Raji (cell line): ENCODE results near the gene RAB3B.

Source experiments
- POLR2A ChIP-seq: IDR thresholded peaks from 2 replicates; pipeline ENCODE4 v1.6.1; 2011; ENCODE audit warnings: low read depth, low read length, control low read depth; ENCODE audit not compliant: insufficient read depth

The RAB3B gene, protein sequence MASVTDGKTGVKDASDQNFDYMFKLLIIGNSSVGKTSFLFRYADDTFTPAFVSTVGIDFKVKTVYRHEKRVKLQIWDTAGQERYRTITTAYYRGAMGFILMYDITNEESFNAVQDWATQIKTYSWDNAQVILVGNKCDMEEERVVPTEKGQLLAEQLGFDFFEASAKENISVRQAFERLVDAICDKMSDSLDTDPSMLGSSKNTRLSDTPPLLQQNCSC

DNA sequence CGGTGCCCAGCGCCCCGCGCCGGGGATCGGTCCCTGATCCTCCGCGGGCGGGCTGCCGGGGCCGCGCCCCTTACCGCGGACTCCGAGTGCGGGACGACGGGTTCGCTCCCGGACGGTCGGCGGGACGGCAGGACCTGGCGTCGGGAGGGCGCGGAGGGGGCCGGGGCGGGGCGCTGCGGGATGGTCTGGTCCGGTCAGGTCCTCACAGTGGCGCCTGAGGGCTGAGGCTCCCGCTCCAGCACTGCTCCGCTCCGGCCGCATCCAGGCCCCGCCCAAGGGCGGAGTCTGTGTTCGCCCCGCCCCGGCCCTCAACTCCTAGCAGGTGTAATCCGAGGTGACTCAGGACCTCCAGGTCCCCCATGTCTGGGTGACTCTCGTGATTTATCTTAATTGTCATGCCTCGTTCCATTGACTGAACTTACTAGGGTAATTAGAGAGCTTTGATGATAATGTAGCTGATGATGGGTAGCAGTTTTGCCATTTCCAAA is at the start of gene RAB3B:
RAB3B (minus strand) TSS at position 223 of the 488 bp plus-strand sequence. CDS start 13,583 bp downstream, outside the sequence.
- no peak for TF ChIP-seq POLR2A

DNA sequence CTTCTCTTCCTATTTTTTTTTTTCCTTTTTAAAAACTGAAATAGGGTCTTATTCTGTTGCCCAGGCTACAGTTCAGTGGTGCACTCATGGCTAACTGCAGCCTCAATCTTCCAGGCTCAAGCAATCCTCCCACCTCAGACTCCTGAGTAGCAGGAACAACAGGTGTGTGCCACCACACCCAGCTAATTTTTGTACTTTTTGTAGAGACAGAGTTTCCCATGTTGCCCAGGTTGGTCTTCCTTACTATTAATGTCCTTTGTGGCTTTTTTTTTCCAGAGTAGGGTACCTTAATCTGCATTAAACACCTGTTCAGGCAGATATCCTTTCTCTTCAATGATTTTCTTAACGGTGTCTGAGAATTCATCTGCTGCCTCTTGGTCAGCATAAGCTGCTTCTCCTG is 47.4 kb upstream of the RAB3B start:
- TF ChIP-seq POLR2A, result no peak

DNA sequence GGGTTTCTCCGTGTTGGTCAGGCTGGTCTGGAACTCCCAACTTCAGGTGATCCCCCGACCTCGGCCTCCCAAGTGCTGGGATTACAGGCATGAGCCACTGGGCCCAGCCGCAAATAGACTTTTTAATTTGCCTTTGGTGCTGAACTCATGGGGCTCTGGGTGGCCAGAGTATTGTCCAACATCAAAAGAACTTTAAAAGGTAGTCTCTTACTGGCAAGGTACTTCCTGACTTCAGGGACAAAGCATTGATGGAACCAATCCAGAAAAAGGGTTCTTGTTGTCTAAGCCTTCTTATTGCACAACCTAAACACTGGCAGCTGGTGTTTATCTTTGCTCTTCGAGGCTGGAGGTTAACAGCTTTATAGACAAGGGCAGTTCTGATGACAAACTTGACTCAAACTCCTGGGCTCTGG is 46.9 kb upstream of the RAB3B start:
- TF ChIP-seq POLR2A, result no peak

DNA sequence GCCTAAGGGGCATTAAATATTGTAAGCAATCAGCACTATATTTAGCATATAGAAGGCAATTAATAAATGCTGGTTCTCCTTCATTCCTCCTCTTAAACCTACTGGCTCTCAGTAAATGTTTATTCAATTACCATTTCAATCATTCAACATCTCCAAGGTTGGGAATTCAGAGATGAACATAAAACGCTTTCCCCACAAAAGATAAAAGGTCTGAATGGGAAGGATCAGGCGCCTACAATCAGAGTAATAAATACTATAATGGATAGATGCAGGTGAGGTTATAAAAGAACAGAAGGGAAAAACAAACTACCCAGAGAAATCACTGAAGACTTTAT is 43.5 kb upstream of the RAB3B start:
- TF ChIP-seq POLR2A, result no peak

DNA sequence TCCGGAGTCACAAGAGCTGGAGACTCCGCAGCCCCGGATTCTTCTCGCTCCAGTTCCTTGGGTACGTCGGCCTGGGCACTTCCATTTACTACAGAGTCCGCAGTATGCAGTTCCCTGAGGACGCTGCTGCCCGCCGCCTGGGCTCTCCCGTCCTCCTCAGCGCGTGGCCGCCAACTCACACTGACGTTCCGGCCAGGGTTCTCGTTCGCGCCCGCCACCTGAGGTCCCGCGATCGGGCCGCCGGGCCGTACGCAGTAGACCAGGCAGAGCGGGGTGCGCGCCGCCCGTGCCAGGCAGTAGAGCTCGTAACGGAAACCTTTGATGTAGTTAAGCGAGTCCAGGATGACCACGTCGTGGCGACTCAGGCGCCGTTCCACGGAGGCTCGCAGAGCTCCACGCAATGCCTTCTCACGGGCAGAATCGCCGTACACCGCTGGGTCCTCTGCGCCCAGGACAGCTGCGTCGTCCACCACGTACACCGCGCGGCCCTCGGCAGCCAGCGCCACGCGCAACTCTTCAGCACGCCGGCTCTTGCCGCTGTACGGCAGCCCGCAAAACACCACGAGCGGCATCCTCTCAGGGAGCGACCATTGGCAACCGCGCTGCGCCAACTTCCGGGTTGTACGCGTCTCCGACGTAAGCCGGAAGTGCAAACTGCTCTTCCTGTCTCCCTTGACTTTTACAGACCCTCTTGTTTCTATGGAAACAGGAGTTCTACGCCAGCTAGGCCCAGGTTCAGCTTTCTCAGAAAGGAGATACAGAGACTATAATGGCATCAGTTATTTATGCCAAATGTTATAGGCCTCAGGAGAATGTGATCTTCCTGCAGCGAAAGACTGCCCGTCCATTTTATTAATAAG is 42.9 kb upstream of the RAB3B start, which contains the start of gene KTI12:
KTI12 (minus strand) TSS at position 621 of the 860 bp plus-strand sequence; CDS start at position 572, 49 bp downstream.
- peak; percentile 96 for TF ChIP-seq POLR2A

DNA sequence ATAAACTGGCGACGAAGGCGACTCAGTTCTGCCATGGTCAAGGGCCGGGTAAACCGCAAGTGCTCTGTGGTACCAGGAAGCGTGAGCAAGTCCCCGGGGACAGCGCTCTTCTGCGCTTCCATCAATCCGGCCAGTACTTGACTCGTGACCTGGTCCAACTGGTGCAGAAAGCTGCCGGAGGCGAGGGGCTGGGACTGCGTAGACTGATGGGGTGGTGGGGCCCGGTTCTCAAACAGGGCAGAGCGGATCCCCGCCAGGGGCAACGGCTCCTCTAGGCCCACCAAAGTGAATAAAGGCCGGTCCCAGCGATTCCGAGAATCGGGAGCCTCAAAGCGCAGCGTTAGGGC is 42.3 kb upstream of the RAB3B start:
- no peak for TF ChIP-seq POLR2A

DNA sequence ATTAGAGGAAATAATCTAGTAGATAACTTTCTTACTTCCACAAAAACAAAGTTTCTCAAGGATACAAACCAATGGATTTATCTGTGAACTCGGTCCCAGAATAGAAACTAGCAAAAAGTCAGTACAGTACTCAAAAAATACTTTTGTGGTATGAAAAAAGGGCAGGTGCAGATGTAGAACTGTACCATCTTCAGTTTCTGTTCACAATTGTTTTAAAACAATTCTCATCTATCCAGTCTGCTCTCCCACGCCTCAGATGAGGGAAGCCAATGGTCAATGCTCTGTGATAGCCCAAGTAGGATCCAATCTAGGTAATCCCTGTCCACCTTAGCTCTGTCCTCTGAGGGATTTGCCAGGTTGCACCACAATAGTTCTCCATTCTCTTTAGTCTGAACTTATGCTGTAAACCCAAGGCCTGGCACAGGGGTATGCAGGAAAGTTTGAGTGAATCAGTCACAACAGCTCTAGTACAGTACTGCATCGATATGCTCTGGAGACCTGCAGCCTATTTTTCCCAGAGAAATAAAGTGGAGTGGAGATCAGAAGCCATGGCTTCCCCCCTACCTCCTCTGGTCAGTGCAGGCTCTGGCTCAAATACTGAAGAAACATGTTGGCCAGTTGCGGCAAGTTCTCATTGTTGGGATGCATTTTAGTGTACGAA is 41.8 kb upstream of the RAB3B start:
- no peak for TF ChIP-seq POLR2A

DNA sequence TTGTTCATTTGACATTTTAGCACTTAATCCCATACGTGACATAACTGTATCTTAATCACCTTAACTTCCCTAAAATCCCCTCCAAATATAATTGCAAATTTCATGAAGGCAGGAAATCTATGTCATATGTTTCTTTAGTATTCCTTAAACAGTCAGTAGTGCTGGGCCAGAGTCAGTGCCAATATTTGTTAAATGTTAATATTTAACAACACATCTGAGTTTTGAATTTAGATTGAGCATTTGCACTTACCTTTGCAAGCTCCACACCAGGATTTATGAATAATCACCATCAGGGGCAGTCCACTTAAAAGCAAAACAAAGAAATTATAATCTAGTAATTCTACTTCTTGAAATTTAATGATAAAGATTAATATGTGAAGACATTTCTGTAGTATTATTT is 37.8 kb upstream of the RAB3B start:
- TF ChIP-seq POLR2A, result no peak

DNA sequence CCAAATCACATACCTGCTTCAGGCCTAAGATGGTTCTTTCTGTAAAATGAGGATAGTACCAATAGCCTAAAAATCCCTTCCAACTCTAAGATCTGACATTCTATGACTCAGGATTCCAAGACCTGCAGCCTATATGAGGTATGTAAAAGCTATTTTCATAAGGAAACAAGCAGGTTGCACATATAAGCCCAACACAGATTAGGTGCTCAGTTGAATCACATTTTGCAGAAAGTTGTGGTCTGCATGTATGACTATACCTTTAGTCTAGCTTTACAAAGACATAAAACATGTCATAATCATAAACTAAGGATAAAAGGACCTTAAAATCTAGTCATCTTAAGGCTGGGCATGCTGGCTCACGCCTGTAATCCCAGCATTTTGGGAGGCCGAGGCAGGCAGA is 35.8 kb upstream of the RAB3B start:
- no peak for TF ChIP-seq POLR2A

DNA sequence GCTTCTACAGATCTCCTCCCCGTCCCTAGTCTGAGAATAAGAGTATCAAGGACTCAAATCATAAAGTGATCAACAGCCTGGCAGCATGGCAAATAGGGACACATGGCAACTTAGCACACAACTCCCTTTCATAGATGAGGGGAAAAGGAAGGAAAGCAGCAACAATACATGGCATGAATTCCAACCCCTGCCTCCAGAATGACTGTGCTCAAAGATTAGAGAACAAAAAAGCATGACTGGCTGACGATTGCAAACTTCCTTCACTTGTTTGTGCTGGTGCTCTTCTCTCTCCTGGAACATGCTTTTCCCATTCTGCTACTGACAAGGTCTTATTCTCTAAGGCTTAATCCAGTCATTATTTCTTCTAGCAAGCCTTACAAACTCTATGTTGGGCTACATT is 31.6 kb upstream of the RAB3B start:
- TF ChIP-seq POLR2A, result no peak

DNA sequence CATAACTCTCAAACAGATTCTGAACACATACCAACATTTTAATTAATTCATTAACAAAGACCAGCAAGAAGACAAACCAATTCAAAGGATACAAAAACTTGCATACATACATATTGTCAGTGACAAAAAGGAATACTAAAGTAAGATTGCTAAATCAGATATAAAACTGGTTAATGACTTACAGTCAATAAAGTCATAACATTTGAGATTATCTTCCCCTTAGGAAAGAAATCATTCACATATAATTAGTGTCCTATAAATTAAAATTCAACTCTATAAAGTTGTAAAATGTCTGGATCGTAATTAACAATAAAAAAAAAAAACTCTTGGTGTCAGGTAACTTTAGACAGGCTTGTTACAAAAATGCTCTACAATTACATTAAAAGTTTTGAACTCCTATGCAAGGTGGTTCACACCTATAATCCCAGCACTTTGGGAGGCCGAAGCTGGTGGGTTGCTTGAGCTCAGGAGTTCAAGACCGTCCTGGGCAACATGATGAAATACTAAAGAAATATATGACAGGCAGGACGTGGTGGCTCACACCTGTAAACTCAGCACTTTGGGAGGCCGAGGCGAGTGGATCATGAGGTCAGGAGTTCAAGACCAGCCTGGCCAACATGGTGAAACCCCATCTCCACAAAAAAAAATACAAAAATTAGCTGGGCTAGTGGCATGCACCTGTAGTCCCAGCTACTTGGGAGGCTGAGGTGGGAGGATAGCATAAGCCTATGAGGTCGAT is 17.7 kb upstream of the RAB3B start:
- TF ChIP-seq POLR2A, result no peak

DNA sequence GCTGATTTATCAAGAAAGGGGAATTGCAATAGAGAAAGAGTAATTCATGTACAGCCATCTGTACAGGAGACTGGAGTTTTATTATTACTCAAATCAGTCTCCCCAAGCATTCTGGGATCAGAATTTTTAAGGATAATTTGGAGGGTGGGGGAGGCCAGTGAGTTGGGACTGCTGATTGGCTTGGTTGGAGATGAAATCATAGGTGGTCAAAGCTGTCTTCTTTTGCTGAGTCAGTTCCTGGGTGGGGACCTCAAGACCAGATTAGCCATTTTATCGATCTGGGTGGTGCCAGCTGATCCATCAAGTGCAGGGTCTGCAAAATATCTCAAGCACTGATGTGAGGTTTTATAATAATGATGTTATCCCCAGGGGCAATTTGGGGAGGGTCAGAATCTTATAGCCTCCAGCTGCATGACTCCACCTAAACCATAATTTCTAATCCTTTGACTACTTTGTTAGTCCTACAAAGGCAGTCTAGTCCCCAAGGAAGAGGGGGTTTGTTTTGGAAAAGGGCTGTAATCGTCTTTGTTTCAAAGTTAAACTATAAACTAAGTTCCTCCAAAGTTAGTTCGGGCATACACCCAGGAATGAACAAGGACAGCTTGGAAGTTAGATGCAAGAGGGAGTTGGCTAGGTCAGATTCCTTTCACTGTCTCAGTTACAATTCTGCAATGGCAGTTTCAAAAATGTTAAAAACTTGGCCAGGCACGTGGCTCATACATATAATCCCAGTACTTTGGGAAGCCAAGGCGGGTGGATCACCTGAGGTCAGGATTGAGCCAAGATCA is 16.9 kb upstream of the RAB3B start:
- no peak for TF ChIP-seq POLR2A

DNA sequence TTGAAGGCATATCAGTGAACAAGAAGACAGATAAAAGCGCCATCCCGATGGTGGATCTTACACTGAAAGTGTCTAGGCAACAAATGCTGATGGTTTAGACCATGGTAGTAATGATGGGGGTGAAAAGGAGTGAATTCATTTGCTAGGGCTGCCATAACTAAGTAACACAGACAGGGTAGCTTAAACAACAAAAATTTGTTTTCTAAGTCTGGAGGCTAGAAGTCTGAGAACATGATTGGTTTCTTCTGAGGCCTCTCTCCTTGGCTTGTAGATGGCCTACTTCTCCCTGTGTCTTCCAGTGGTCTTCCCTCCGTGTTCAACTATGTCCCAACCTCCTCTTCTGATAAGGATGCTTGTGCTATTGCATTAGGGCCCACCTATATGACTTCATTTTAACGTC is 13.4 kb upstream of the RAB3B start:
- TF ChIP-seq POLR2A, result no peak

DNA sequence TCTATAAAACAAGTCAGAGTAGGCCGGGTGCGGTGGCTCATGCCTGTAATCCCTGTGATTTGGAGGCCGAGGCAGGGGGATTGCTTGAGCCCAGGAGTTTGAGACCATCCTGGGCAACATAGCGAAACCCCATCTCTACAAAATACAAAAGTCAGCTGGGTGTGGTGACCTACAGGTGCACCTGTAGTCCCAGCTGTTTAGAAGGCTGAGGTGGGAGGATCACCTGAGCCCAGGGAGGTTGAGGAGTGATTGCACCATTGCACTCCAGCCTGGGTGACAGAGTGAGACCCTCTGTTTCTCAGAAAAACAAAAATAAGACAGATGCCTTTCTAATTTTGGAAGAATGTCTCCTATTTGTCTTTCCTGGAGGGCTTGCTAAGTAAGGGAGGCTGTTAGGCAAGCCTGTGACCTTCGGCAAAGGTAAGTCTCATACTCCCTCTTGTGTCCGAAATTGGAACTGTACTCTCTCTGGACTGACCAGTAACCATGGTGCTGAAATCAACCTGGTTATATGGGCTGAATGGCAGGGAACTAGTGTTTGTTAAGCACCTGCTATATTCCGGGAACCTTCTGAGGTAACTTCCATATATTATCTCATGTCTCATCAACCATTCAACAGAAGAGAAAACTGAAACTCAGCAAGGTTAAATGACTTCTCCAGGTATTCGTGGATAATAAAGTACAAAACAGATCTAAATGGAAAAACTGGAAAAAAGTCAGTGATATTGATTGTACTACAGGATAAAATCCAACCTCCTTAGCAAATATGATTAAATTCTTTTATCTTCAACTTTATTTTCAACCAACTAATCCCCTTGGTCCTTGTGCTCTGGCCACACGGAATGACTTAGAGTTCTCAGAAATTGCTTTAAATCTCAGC is 11.8 kb upstream of the RAB3B start:
- TF ChIP-seq POLR2A, result no peak

DNA sequence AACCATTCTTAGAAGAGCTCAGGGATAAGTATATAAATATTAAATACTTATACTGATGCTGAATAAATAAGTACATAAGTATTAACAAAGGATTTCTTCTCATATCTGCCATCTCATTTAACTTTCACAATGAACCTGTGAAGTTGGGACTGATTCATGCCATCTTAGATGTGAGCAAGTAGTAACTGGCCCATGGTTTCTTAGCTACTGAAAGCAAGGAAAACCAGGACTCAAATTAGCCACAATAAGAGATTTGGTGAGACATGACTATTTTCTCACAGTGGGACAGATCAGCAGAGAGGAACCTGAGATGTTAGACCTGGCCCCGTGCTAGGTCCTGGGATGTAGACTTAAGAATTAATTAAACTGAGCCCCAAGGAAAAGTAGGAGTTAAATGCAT is 8.2 kb upstream of the RAB3B start:
- TF ChIP-seq POLR2A, result no peak
